Measurements from ENCODE around the gene PIK3C2G.

Gene PIK3C2G

DNA sequence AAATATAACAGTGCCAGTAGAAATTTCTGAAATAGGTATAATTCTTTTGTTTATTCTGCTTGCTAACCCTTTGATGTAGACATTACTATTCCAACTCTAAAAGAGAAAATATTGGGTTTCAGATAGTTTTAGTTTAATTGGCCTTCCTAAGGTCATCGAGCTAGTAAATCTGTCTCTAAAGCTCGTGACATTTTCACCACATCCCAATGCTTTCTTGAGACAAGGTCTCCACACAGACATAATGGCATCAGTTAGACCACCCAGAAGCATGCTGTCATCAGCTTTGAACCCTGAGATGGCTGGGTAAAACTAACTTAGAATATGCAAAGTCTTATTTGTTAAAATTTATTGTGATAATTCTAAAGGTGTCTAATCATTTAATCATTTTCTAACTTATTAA is 52.0 kb downstream of the PIK3C2G start:
- Histone ChIP-seq H3K9ac (ENCODE audit: low read depth, low read length) (no peak overlapping the region), H3K27me3 (ENCODE audit: insufficient read depth, low read length) (no peaks in the 10 kb centered on the region)

DNA sequence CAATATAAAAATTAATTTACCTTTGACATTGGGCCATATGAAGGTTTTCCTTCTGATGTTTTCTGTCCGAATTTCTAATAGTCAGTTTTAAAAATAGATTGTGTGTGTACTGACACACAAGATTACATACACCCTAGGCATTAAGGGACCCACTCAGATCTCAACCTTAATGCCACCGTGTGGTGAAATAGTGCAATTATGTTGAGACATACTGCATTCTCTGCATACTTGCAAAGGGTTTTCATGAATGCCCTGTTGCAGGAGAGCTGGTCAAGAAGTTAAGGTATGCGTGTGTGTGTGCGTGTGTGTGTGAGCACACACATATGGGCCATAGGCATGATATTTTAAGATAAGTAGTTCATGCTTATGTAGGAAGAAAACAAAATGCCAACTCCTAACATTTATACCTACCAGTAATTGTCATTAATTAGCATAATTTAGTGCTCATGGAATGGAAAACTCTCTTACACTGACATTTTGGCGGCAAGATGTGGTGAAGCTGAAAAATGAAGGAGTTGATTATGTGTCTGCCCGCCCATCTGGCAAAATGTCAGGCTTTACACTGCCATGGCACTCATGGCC is 58.8 kb downstream of the PIK3C2G start:
- Histone ChIP-seq H3K9me3 (ENCODE audit: insufficient read depth, low read depth, low read length) (no peaks in the 10 kb centered on the region), H3K27me3 (ENCODE audit: insufficient read depth, low read length) (no peaks in the 10 kb centered on the region), H3K36me3 (ENCODE audit: insufficient read depth, low read depth, low read length) (no peaks in the 10 kb centered on the region), H3K4me1 (ENCODE audit: insufficient read depth, low read length) (no peaks in the 10 kb centered on the region), H3K9ac (ENCODE audit: low read depth, low read length) (no peak overlapping the region), H3K27ac (ENCODE audit: low read length) (no peak overlapping the region), H3K4me3 (ENCODE audit: low read length) (no peak overlapping the region)

More for the DNA sequence above, 52.0 kb downstream of the PIK3C2G start:
- Histone ChIP-seq H3K36me3 (ENCODE audit: insufficient read depth, low read depth, low read length) (no peaks in the 10 kb centered on the region), H3K27ac (ENCODE audit: low read length) (no peak overlapping the region), H3K4me3 (ENCODE audit: low read length) (no peak overlapping the region), H3K9me3 (ENCODE audit: insufficient read depth, low read depth, low read length) (no peaks in the 10 kb centered on the region), H3K4me1 (ENCODE audit: insufficient read depth, low read length) (no peaks in the 10 kb centered on the region)

DNA sequence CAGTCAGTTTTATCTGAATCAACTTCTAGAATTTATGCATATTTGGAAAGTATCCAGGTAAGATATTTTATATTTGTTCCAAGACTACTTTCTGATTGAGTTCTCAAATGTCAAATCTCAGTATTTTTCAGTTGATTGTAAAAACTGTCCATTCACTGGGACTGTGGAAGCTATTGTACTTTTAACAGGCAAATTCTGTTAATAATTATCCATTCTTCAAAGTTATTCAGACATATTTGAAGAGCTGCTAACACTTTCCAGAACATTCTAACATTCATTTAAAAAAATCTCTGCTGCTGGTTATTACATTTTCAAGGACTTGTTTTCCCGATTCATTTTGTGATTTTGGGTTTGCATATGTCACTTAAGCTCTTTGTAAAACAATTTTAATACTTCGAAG is 59.7 kb downstream of the PIK3C2G start:
- H3K27me3 ChIP-seq (ENCODE audit: insufficient read depth, low read length), result no peaks in the 10 kb centered on the region
- H3K4me1 ChIP-seq (ENCODE audit: insufficient read depth, low read length), result no peaks in the 10 kb centered on the region
- no peak overlapping the region for H3K27ac ChIP-seq (ENCODE audit: low read length)
- no peaks in the 10 kb centered on the region for H3K36me3 ChIP-seq (ENCODE audit: insufficient read depth, low read depth, low read length)
- no peak overlapping the region for H3K9ac ChIP-seq (ENCODE audit: low read depth, low read length)
- H3K9me3 ChIP-seq (ENCODE audit: insufficient read depth, low read depth, low read length), result no peaks in the 10 kb centered on the region
- H3K4me3 ChIP-seq (ENCODE audit: low read length), result no peak overlapping the region

DNA sequence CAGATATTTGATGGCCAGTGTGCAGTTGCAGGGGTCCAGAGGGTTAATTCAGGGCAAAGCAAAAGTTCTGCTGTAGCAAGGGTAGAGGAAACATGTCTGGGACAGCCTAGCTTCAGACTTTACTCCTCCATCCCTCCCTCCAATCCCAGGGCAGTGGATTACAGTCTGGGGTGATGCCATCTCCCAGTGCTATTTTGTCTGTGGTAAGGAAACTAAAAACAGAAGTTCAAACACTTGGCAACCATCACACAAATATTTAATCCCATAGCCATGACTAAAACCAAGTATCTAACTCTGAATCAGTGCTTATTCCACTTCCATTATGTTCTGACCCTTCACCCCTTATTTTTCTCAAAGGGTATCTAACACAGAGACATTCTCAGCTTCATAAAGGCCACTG is 61.8 kb downstream of the PIK3C2G start:
- no peaks in the 10 kb centered on the region for H3K36me3 ChIP-seq (ENCODE audit: insufficient read depth, low read depth, low read length)
- H3K9me3 ChIP-seq (ENCODE audit: insufficient read depth, low read depth, low read length), result no peaks in the 10 kb centered on the region
- no peaks in the 10 kb centered on the region for H3K4me1 ChIP-seq (ENCODE audit: insufficient read depth, low read length)
- H3K27me3 ChIP-seq (ENCODE audit: insufficient read depth, low read length), result no peaks in the 10 kb centered on the region
- H3K27ac ChIP-seq (ENCODE audit: low read length), result no peak overlapping the region
- no peak overlapping the region for H3K4me3 ChIP-seq (ENCODE audit: low read length)
- no peak overlapping the region for H3K9ac ChIP-seq (ENCODE audit: low read depth, low read length)

DNA sequence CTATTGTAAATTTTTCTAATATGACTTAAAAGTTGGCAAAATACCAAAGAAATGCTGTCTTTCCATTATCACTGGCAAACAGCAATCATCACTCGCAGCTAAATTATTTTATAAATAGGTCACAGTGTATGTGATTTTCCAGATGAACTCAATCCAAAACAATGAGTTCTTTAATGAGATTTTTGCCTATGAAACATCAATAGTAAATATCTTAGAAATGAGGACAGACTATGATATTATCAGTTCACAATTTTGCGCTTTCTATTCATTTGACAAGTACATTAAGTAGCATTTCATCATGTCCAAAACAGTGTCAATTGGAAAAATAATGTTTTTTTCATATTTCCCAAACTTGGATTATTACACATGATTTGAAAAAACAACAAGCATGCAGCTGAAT is 65.7 kb downstream of the PIK3C2G start:
- Histone ChIP-seq H3K27ac (ENCODE audit: low read length) (no peak overlapping the region), H3K4me3 (ENCODE audit: low read length) (no peak overlapping the region), H3K9ac (ENCODE audit: low read depth, low read length) (no peak overlapping the region), H3K9me3 (ENCODE audit: insufficient read depth, low read depth, low read length) (no peaks in the 10 kb centered on the region), H3K36me3 (ENCODE audit: insufficient read depth, low read depth, low read length) (no peaks in the 10 kb centered on the region), H3K27me3 (ENCODE audit: insufficient read depth, low read length) (no peaks in the 10 kb centered on the region), H3K4me1 (ENCODE audit: insufficient read depth, low read length) (no peaks in the 10 kb centered on the region)

DNA sequence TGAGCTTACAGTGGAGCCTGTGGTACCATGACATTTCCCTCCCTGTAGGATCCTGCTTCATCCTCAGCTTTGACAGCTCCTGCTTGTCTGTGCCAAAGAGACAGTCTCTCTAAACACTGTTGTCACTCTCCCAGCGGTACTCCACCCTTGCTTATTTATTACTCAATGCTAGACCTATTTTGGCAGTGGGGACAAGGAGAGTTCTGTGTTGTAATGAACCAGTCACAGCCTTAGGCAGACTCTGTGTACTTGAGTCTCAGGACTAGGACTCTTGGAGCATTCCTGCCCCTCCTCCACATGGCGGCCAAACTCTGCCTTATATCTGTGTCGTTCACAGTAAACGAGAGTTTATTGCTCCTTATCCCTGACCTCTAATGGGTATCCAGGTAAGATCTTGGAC is 70.9 kb downstream of the PIK3C2G start:
- no peak overlapping the region for H3K4me3 ChIP-seq (ENCODE audit: low read length)
- no peaks in the 10 kb centered on the region for H3K27me3 ChIP-seq (ENCODE audit: insufficient read depth, low read length)
- no peaks in the 10 kb centered on the region for H3K36me3 ChIP-seq (ENCODE audit: insufficient read depth, low read depth, low read length)
- H3K9ac ChIP-seq (ENCODE audit: low read depth, low read length), result no peak overlapping the region
- no peaks in the 10 kb centered on the region for H3K9me3 ChIP-seq (ENCODE audit: insufficient read depth, low read depth, low read length)
- no peak overlapping the region for H3K27ac ChIP-seq (ENCODE audit: low read length)
- H3K4me1 ChIP-seq (ENCODE audit: insufficient read depth, low read length), result no peaks in the 10 kb centered on the region

DNA sequence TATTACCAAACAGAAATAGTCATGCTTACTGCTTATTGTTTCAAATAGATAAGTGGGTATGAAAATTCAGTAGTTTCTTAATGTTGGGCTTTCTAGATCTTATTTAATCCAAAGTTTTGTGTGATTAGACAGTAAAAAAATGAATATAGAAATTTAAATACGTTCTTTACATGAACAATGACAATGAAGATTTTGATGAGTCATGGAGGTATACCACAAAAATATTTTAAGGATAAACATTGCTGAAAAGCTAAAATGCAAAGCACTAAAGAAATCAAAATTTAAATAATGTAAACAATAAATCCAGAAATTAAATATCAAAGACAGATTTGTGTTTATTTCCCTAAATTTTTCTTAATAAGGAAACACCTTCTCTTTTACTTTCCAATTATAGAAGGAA is 78.3 kb downstream of the PIK3C2G start:
- Histone ChIP-seq H3K9me3 (ENCODE audit: insufficient read depth, low read depth, low read length) (no peaks in the 10 kb centered on the region), H3K27ac (ENCODE audit: low read length) (no peak overlapping the region), H3K4me3 (ENCODE audit: low read length) (no peak overlapping the region), H3K4me1 (ENCODE audit: insufficient read depth, low read length) (no peaks in the 10 kb centered on the region), H3K36me3 (ENCODE audit: insufficient read depth, low read depth, low read length) (no peaks in the 10 kb centered on the region), H3K27me3 (ENCODE audit: insufficient read depth, low read length) (no peaks in the 10 kb centered on the region), H3K9ac (ENCODE audit: low read depth, low read length) (no peak overlapping the region)

DNA sequence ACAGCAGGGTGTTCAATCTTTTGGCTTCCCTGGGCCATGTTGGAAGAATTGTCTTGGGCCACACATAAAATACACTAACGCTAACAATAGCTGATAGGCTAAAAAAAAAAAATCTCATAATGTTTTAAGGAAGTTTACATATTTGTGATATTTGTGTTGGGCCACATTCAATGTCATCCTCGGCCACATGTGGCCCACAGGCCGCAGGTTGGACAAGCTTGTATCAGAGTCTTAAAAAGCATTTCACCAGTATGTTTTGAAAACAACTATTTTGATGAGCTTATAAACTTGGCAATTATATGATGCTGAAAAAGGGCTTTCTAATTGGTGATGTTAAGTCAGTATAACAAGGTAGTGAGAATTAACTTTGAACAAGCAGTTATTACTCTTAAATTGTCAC is 78.9 kb downstream of the PIK3C2G start:
- H3K9me3 ChIP-seq (ENCODE audit: insufficient read depth, low read depth, low read length), result no peaks in the 10 kb centered on the region
- H3K36me3 ChIP-seq (ENCODE audit: insufficient read depth, low read depth, low read length), result no peaks in the 10 kb centered on the region
- no peak overlapping the region for H3K27ac ChIP-seq (ENCODE audit: low read length)
- H3K4me1 ChIP-seq (ENCODE audit: insufficient read depth, low read length), result no peaks in the 10 kb centered on the region
- H3K9ac ChIP-seq (ENCODE audit: low read depth, low read length), result no peak overlapping the region
- no peak overlapping the region for H3K4me3 ChIP-seq (ENCODE audit: low read length)
- H3K27me3 ChIP-seq (ENCODE audit: insufficient read depth, low read length), result no peaks in the 10 kb centered on the region

DNA sequence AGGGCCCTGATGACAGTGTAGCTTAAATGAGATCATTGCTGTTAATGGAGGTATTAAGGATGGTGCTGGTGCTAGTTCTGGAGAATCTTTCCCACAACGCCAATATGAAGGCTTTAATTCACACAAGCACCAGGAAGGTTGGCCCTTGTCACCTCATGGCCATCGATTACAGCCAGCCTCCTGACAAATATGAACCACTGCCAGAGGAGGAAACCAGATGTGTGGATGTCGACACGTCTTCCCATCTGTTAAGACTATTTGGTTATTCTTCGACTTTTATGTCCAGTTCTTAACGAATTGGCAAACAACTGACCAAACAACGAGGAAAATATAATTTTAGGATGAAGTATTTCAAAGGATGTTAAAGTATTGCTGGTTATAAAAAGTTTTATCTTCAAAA is 79.5 kb downstream of the PIK3C2G start:
- Histone ChIP-seq H3K4me1 (ENCODE audit: insufficient read depth, low read length) (no peaks in the 10 kb centered on the region), H3K9ac (ENCODE audit: low read depth, low read length) (no peak overlapping the region), H3K27me3 (ENCODE audit: insufficient read depth, low read length) (no peaks in the 10 kb centered on the region), H3K9me3 (ENCODE audit: insufficient read depth, low read depth, low read length) (no peaks in the 10 kb centered on the region), H3K4me3 (ENCODE audit: low read length) (no peak overlapping the region), H3K36me3 (ENCODE audit: insufficient read depth, low read depth, low read length) (no peaks in the 10 kb centered on the region), H3K27ac (ENCODE audit: low read length) (no peak overlapping the region)

DNA sequence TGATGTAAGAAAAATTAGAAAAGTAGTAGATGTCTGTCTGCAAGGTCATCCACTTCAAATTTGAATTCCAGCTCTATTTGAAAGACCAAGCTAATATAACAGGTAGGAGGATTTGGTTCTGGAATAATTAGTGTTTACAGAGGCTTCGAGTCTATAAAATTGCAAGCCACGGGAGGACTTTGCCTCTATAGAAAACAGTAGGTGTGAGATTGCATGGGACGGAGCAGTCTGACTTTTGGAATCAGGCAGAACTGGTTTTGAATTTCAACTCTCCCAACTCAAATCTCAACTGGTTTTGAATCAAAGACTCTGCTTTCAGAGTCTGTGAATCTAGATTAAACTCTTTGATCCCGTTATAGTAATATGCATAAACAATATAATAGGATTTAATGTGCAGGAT is 82.4 kb downstream of the PIK3C2G start:
- H3K27me3 ChIP-seq (ENCODE audit: insufficient read depth, low read length), result no peaks in the 10 kb centered on the region
- no peak overlapping the region for H3K27ac ChIP-seq (ENCODE audit: low read length)
- no peak overlapping the region for H3K4me3 ChIP-seq (ENCODE audit: low read length)
- H3K9me3 ChIP-seq (ENCODE audit: insufficient read depth, low read depth, low read length), result no peaks in the 10 kb centered on the region
- H3K4me1 ChIP-seq (ENCODE audit: insufficient read depth, low read length), result no peaks in the 10 kb centered on the region
- H3K9ac ChIP-seq (ENCODE audit: low read depth, low read length), result no peak overlapping the region
- no peaks in the 10 kb centered on the region for H3K36me3 ChIP-seq (ENCODE audit: insufficient read depth, low read depth, low read length)

DNA sequence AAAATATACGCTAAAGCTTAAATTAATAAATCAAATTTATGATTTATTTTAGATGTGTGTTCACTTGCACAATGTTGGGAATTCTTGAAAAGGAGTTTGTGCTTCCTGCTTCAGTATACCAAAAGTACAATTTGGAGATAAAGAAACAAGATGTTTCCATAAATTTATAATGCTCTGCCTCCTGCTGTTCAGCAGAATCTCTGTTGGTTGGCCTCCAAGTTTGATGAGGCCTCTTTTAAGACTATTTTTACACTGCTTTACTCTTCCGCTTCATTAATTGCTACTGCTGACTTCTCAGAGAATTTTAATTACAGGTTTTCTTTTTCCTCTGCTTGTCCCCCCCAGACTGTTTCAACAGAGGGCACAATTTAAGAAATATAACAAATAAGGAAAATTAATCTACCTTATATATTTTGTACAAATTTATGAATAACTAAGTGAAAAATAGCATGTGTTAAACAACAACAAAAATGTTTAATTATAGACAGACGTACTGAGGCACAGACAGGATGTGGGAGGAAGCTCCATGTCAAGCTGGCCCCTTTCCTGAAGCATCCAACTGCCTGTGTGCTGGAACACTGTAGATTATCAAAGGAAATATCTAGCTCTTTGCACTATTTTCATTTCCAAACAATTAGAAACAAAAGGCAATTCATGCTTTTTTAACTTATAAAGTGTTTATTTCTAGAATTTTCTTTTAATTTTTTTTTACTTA is 83.9 kb downstream of the PIK3C2G start:
- Histone ChIP-seq H3K9ac (ENCODE audit: low read depth, low read length) (no peak overlapping the region), H3K4me1 (ENCODE audit: insufficient read depth, low read length) (no peaks in the 10 kb centered on the region), H3K4me3 (ENCODE audit: low read length) (no peak overlapping the region), H3K27me3 (ENCODE audit: insufficient read depth, low read length) (no peaks in the 10 kb centered on the region), H3K9me3 (ENCODE audit: insufficient read depth, low read depth, low read length) (no peaks in the 10 kb centered on the region), H3K36me3 (ENCODE audit: insufficient read depth, low read depth, low read length) (no peaks in the 10 kb centered on the region), H3K27ac (ENCODE audit: low read length) (no peak overlapping the region)

DNA sequence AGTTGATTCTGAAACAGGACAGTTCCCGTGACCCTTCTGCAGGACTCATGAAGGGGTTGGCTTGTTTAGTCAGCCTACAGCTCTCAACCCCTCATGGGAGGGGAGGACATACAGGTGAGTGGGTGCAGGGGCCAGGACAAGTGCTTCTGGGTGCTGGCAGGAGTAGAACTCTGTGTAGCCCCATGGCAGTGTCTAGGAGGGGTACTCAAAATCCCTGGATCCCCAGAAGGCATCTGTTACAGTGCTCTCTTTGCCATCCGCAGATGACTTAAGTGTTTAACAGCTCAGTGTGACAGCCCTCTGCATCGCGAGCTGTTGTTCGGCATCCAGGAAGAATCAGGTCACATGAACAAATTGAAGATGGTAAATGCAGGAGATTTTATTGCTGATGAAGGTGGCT is 91.0 kb downstream of the PIK3C2G start:
- no peaks in the 10 kb centered on the region for H3K9me3 ChIP-seq (ENCODE audit: insufficient read depth, low read depth, low read length)
- no peak overlapping the region for H3K27ac ChIP-seq (ENCODE audit: low read length)
- H3K36me3 ChIP-seq (ENCODE audit: insufficient read depth, low read depth, low read length), result no peaks in the 10 kb centered on the region
- no peak overlapping the region for H3K4me3 ChIP-seq (ENCODE audit: low read length)
- no peaks in the 10 kb centered on the region for H3K4me1 ChIP-seq (ENCODE audit: insufficient read depth, low read length)
- no peak overlapping the region for H3K9ac ChIP-seq (ENCODE audit: low read depth, low read length)
- H3K27me3 ChIP-seq (ENCODE audit: insufficient read depth, low read length), result no peaks in the 10 kb centered on the region

Measured in iPS-20b (cell line).